ENCODE results near the gene SORCS3.

The SORCS3 gene

DNA sequence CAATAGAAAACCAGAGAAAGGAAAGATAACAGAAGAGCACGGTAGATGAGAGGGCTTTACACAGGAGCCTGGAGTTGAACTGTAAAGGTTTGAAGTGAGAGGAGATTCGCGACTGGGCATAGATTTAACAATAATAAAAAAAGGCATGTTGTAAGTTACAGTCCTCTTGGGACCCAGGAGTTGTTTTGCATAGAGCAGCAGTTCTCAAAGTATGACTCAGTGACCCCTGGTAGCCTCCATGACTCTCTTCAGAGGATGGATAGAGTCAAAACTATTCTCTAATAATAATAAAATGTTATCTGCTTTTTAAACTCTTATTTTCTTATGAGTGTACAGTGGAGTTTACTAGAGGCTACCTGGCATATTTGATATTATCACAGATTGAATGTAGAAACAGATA is 262.3 kb downstream of the SORCS3 start:
- FAIRE-seq (no peak), DNase-seq (ENCODE audit: insufficient read length, low spot score) (no peak)
- no peak for TF ChIP-seq SPI1 (IDR thresholded peaks at IDR 0.05; ENCODE audit: low read depth, low read length)
- no peak for TF ChIP-seq POU2F2 (IDR thresholded peaks at IDR 0.05; ENCODE audit: low read depth, low read length)
- TF ChIP-seq POLR2AphosphoS5 (IDR thresholded peaks at IDR 0.05; ENCODE audit: low read depth, low read length): no peak
- TF ChIP-seq PAX5 (IDR thresholded peaks at IDR 0.05; ENCODE audit: insufficient read depth, low read length, severe bottlenecking): no peak
- TF ChIP-seq TAF1 (IDR thresholded peaks at IDR 0.05; ENCODE audit: low read depth, low read length): no peak
- no peak for TF ChIP-seq POLR2A (IDR thresholded peaks at IDR 0.05; ENCODE audit: low read depth, low read length)

DNA sequence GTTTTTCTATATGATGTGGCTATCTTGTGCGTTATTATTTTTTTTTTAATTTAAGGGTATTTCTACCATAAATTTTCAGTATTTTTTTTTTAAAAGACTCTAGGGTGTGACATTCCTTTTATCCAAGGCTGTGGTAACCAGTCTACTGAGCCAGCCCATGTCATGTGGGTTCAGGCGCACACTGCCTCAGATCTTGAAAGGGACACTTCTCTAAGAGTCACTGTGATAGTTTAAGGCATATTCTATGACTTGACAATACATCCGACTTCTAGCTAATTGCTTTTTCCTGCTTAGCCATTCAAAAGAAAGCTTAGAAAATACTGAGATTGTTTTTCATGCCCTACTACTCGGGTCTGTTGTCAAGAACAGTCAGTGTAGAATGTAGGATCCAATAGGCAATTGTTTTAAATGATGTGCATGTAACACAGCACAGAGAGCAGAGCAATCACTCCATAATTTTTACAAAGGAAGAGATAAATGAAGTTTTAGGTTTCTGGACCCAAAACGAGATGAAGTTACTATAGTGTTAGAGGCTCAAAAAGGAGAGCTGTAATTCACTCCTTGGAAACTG is 263.7 kb downstream of the SORCS3 start:
- TF ChIP-seq TAF1 (IDR thresholded peaks at IDR 0.05; ENCODE audit: low read depth, low read length) (no peak), SPI1 (IDR thresholded peaks at IDR 0.05; ENCODE audit: low read depth, low read length) (no peak), PAX5 (IDR thresholded peaks at IDR 0.05; ENCODE audit: insufficient read depth, low read length, severe bottlenecking) (no peak), POU2F2 (IDR thresholded peaks at IDR 0.05; ENCODE audit: low read depth, low read length) (no peak), POLR2A (IDR thresholded peaks at IDR 0.05; ENCODE audit: low read depth, low read length) (no peak), POLR2AphosphoS5 (IDR thresholded peaks at IDR 0.05; ENCODE audit: low read depth, low read length) (no peak)
- FAIRE-seq: no peak

DNA sequence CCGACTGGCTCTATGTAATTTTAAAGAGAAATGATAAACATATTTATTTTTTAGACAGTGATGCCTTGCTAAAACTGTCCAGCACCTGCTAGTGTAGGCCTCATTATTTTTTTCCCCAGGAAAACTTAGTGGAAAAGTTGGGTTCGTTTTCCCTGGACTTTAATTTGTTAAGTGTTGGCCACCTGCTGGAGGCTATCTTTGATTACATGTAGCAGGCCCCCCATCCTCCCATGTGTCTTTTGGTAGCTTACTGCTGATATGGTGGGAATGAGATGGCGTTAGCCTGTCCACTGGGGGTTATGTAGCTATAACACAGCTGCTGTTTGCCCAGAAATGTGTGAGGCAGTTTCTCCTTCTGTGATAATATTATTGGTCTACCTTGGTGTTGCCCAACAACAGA is 265.0 kb downstream of the SORCS3 start:
- no peak for FAIRE-seq
- TF ChIP-seq POLR2AphosphoS5 (IDR thresholded peaks at IDR 0.05; ENCODE audit: low read depth, low read length) (no peak), POLR2A (IDR thresholded peaks at IDR 0.05; ENCODE audit: low read depth, low read length) (no peak), TAF1 (IDR thresholded peaks at IDR 0.05; ENCODE audit: low read depth, low read length) (no peak)

More for the DNA sequence above, 263.7 kb downstream of the SORCS3 start:
- DNase-seq (ENCODE audit: insufficient read length, low spot score): no peak

DNA sequence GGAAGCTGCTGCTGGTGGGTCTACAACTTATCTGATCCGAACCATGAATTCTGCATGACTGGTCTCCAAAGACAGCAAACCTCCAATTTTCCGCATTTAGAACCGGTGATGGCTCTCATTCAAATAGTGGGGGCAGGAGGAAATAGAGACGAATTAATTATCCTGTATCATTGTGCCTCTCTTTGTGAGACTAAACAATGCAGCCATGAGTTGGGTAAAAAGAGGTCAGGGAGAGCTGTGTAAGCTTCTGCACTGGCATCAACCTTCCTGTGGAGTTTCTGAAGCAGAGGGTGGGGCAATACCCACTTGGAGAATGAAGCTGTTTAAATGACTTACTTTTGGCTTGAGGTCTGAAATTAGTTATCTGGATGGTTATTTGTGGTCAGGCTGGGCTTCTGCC is 266.4 kb downstream of the SORCS3 start:
- no peak for DNase-seq (ENCODE audit: insufficient read length, low spot score)
- no peak for TF ChIP-seq POLR2AphosphoS5 (IDR thresholded peaks at IDR 0.05; ENCODE audit: low read depth, low read length)
- no peak for TF ChIP-seq POLR2A (IDR thresholded peaks at IDR 0.05; ENCODE audit: low read depth, low read length)
- no peak for TF ChIP-seq TAF1 (IDR thresholded peaks at IDR 0.05; ENCODE audit: low read depth, low read length)
- TF ChIP-seq PAX5 (IDR thresholded peaks at IDR 0.05; ENCODE audit: insufficient read depth, low read length, severe bottlenecking): no peak
- no peak for TF ChIP-seq SPI1 (IDR thresholded peaks at IDR 0.05; ENCODE audit: low read depth, low read length)
- no peak for TF ChIP-seq POU2F2 (IDR thresholded peaks at IDR 0.05; ENCODE audit: low read depth, low read length)
- no peak for FAIRE-seq

More for the DNA sequence above, 265.0 kb downstream of the SORCS3 start:
- DNase-seq (ENCODE audit: insufficient read length, low spot score): no peak

DNA sequence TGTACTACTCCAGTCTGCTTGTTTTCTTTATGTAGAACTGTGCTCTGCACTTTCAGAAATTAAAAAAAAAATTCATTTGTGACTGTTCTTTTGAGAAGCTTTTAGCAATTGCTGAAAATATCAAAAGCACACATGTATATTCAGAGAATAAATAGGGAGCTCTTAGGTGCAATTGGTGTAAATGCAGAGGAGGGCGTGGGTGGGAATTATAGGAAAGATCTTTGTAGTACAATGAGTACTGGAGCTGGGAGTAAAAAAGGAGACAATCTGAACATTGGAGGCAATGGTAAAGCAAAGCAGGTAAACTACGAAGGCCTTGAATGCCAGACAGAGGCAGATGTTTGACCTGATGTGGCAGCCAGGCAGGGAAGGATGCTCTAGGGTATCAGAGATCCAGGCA is 267.5 kb downstream of the SORCS3 start:
- DNase-seq (ENCODE audit: insufficient read length, low spot score): no peak
- no peak for TF ChIP-seq POU2F2 (IDR thresholded peaks at IDR 0.05; ENCODE audit: low read depth, low read length)
- no peak for TF ChIP-seq TAF1 (IDR thresholded peaks at IDR 0.05; ENCODE audit: low read depth, low read length)
- FAIRE-seq: no peak

DNA sequence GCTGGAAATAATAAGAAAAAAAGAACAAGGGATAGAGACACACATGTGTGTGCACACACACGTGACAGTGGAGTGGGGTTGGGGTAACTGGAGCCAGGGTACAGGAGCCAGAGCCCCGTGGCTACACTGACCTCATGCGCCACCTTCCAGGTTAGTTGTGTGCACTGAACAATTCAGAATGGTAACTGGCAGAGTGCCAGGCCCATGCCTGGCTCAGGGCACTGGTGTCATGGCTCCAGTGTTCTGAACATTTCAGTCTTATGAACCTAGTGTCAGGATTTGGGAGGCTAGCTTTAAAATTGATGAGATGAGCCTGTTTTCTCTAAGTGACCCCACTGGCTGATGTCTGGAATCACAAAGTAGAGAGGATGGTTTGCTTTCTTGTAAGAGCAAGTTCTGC is 269.6 kb downstream of the SORCS3 start:
- DNase-seq (ENCODE audit: insufficient read length, low spot score) (no peak), FAIRE-seq (no peak)
- TF ChIP-seq PAX5 (IDR thresholded peaks at IDR 0.05; ENCODE audit: insufficient read depth, low read length, severe bottlenecking) (no peak), POLR2A (IDR thresholded peaks at IDR 0.05; ENCODE audit: low read depth, low read length) (no peak), POU2F2 (IDR thresholded peaks at IDR 0.05; ENCODE audit: low read depth, low read length) (no peak), TAF1 (IDR thresholded peaks at IDR 0.05; ENCODE audit: low read depth, low read length) (no peak), SPI1 (IDR thresholded peaks at IDR 0.05; ENCODE audit: low read depth, low read length) (no peak), POLR2AphosphoS5 (IDR thresholded peaks at IDR 0.05; ENCODE audit: low read depth, low read length) (no peak)

DNA sequence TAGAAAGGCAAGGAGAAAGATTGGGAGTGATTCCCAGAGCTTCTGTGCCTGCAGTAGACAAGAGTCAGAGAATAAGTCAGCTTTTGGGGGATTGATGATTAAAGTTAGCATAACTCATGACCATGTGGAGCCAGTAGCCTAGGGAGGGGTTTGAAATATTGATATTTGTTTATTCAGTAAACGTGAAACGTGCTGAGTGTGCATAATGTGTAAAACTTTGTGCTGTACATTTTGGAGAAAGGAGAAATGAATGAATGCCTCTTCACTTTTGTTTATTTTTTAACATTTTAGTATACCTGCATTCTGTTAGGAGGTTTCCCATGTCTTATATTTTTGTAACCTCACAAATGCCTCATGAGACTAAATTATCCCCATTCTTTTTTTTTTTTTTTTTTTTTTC is 272.3 kb downstream of the SORCS3 start:
- DNase-seq (ENCODE audit: insufficient read length, low spot score): no peak
- FAIRE-seq: no peak
- TF ChIP-seq POLR2AphosphoS5 (IDR thresholded peaks at IDR 0.05; ENCODE audit: low read depth, low read length): no peak
- TF ChIP-seq PAX5 (IDR thresholded peaks at IDR 0.05; ENCODE audit: insufficient read depth, low read length, severe bottlenecking): no peak
- TF ChIP-seq SPI1 (IDR thresholded peaks at IDR 0.05; ENCODE audit: low read depth, low read length): no peak
- TF ChIP-seq POU2F2 (IDR thresholded peaks at IDR 0.05; ENCODE audit: low read depth, low read length): no peak
- TF ChIP-seq POLR2A (IDR thresholded peaks at IDR 0.05; ENCODE audit: low read depth, low read length): no peak
- TF ChIP-seq TAF1 (IDR thresholded peaks at IDR 0.05; ENCODE audit: low read depth, low read length): no peak

DNA sequence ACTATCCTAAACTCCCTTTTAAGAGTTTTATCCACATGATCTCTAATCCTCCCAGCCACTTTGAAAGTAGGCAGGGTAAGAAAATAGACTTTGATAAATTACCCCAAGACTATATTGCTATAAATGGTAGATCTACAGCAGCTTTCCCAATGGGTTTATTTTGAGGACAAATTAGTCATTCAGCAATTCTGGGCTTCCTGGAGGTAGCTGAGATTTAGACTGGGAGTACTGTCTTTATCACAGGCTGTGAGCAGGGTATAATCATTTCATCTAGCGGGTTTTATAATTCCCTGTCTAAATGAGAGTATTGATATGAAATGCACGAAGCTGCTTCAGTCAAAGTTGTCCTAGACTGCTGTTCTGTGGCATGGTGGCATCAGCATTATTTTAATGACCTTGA is 279.4 kb downstream of the SORCS3 start:
- TF ChIP-seq PAX5 (IDR thresholded peaks at IDR 0.05; ENCODE audit: insufficient read depth, low read length, severe bottlenecking) (no peak), POLR2AphosphoS5 (IDR thresholded peaks at IDR 0.05; ENCODE audit: low read depth, low read length) (no peak), SPI1 (IDR thresholded peaks at IDR 0.05; ENCODE audit: low read depth, low read length) (no peak), TAF1 (IDR thresholded peaks at IDR 0.05; ENCODE audit: low read depth, low read length) (no peak), POU2F2 (IDR thresholded peaks at IDR 0.05; ENCODE audit: low read depth, low read length) (no peak), POLR2A (IDR thresholded peaks at IDR 0.05; ENCODE audit: low read depth, low read length) (no peak)
- DNase-seq (ENCODE audit: insufficient read length, low spot score) (no peak), FAIRE-seq (no peak)

DNA sequence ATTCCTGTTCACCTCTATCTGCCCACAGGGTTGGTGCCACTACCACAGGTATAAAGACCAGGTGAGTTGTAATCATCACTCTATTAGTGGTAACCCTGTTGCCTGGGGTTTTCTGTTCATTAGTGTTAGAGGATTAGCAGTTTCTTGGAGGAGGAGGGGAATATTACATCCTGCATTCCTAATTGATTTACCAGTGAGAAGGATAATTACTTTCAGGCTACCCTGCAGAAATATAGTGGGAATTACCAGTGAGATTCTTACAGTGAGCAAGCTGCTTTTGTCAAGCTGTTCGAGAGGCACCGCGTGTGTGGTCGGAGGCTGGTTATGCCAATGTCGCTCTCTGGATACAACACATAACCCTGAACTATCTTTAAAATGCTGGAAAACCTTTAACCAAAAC is 280.7 kb downstream of the SORCS3 start:
- no peak for FAIRE-seq
- no peak for TF ChIP-seq POU2F2 (IDR thresholded peaks at IDR 0.05; ENCODE audit: low read depth, low read length)
- DNase-seq (ENCODE audit: insufficient read length, low spot score): no peak

DNA sequence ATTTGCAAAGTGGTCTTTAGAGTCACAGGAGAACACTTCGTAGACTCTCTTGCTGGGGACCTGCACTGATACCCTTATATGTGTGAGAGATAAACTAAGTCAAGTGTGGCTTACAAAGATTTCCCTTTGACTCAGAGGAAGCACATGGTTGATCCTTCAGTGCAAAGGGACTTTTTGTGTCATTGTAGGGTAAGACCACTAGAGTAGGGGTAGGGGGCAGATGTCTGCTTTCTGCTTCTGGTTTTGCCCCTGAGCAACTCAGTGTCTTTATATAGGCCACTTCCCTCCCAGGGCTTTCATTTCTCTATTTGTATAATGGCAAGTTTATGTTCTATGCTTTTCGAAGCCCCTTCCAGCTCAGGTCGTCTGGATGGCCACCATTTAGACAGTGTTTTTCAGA is 281.7 kb downstream of the SORCS3 start:
- FAIRE-seq (peak; percentile 20), DNase-seq (ENCODE audit: insufficient read length, low spot score) (no peak)
- TF ChIP-seq PAX5 (IDR thresholded peaks at IDR 0.05; ENCODE audit: insufficient read depth, low read length, severe bottlenecking) (no peak), SPI1 (IDR thresholded peaks at IDR 0.05; ENCODE audit: low read depth, low read length) (peak; percentile 74)

DNA sequence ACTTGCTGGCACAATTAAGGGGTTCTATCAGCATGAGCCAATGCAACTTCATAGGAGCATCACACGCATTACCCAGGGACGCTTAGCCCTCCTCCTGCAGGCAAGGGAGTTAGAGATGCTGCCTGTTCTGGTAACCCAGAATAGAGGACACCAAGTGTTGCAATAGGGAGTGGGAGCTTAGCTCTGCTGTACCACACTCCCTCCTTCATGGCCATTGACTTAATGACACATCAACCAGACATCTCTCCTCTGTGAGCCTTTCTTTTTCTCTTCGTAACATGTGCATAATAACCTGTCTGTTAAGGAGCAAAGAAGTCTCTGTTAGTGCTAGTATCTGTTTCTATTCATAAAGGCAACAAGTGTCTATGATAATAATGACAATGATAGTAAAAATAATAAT is 282.4 kb downstream of the SORCS3 start:
- DNase-seq (ENCODE audit: insufficient read length, low spot score) (no peak), FAIRE-seq (no peak)
- no peak for TF ChIP-seq PAX5 (IDR thresholded peaks at IDR 0.05; ENCODE audit: insufficient read depth, low read length, severe bottlenecking)
- TF ChIP-seq TAF1 (IDR thresholded peaks at IDR 0.05; ENCODE audit: low read depth, low read length): no peak
- TF ChIP-seq SPI1 (IDR thresholded peaks at IDR 0.05; ENCODE audit: low read depth, low read length): no peak
- TF ChIP-seq POU2F2 (IDR thresholded peaks at IDR 0.05; ENCODE audit: low read depth, low read length): no peak
- no peak for TF ChIP-seq POLR2A (IDR thresholded peaks at IDR 0.05; ENCODE audit: low read depth, low read length)
- no peak for TF ChIP-seq POLR2AphosphoS5 (IDR thresholded peaks at IDR 0.05; ENCODE audit: low read depth, low read length)
